Immature natural killer cell (primary cell): ENCODE results near the gene CAPN2. TPM values are rescaled to one million over a fixed set of nuclear protein-coding genes. Genes with fewer than 3 reads are reported as not detected.

ENCODE experiments used
- DNase-seq, 3 donors: peaks; one replicate each; pipeline ENCODE4 v3.0.0; 2022; ENCODE audit warnings: mixed read lengths in 1 of 3
- H3K27ac Mint-ChIP-seq, 6 donors: one replicate each; pipeline ENCODE4 v1.8.0; 2020; ENCODE audit warnings: mixed read lengths in 6 of 6, mild to moderate bottlenecking in 5 of 6, inconsistent platforms in 4 of 6, moderate library complexity in 3 of 6
- H3K27me3 Mint-ChIP-seq, 3 donors: one replicate each; pipeline ENCODE4 v1.8.0; 2020 to 2021; ENCODE audit warnings: low read depth in 3 of 3, mild to moderate bottlenecking in 3 of 3, mixed read lengths in 3 of 3, moderate library complexity in 3 of 3, inconsistent platforms in 1 of 3
- H3K36me3 Mint-ChIP-seq, 3 donors: one replicate each; pipeline ENCODE4 v1.8.0; 2020; ENCODE audit warnings: mixed read lengths in 3 of 3, inconsistent platforms in 2 of 3, mild to moderate bottlenecking in 2 of 3
- H3K4me1 Mint-ChIP-seq, 2 donors: one replicate each; pipeline ENCODE4 v1.8.0; 2020; ENCODE audit warnings: inconsistent platforms in 2 of 2, mild to moderate bottlenecking in 2 of 2, mixed read lengths in 2 of 2, moderate library complexity in 1 of 2
- H3K4me3 Mint-ChIP-seq, 5 donors: one replicate each; pipeline ENCODE4 v1.8.0; 2020; ENCODE audit warnings: mild to moderate bottlenecking in 5 of 5, mixed read lengths in 5 of 5, inconsistent platforms in 3 of 5, moderate library complexity in 3 of 5
- H3K9me3 Mint-ChIP-seq, 6 donors: one replicate each; pipeline ENCODE4 v1.8.0; 2020; ENCODE audit warnings: mild to moderate bottlenecking in 6 of 6, mixed read lengths in 6 of 6, inconsistent platforms in 4 of 6, moderate library complexity in 3 of 6
- polyA plus RNA-seq, 3 donors: library from polyadenylated mRNA; unstranded; fragments of 300-500 nt; fragmentation: Illumina TruSeq; gene quantifications; one replicate each; pipeline ENCODE4 v1.2.3, GENCODE V29; 2021

CAPN2 gene
- polyA plus RNA-seq, 3 donors from 2014 or later = 126 to 232 (median 141) TPM

- Mint-ChIP-seq H3K27ac (peak overlapping the region in 2 of 6 donors; percentile 22 to 51), H3K4me3 (no peak overlapping the region), H3K4me1 (no peaks in the 10 kb centered on the region), H3K27me3 (peaks cover 0 to 2% (median 0%) of the 10 kb centered on the region in 3 donors), H3K9me3 (no peaks in the 10 kb centered on the region), H3K36me3 (peaks cover 23 to 47% (median 25%) of the 10 kb centered on the region in 3 donors)
- DNase-seq = no peak
Observed at GRCh38 chr1:223756806-223757700, 44.7 kb downstream of the CAPN2 start.

GRCh38 chr1:223758734-223759133, 46.4 kb downstream of the CAPN2 start:
- Mint-ChIP-seq H3K4me3 (no peak overlapping the region), H3K27ac (peak overlapping the region in 1 of 6 donors; percentile 11), H3K9me3 (no peaks in the 10 kb centered on the region), H3K4me1 (no peaks in the 10 kb centered on the region), H3K27me3 (peaks cover 0 to 2% (median 2%) of the 10 kb centered on the region in 3 donors), H3K36me3 (peaks cover 24 to 44% (median 27%) of the 10 kb centered on the region in 3 donors)
- DNase-seq = no peak

- Mint-ChIP-seq H3K4me1 (no peaks in the 10 kb centered on the region), H3K9me3 (no peaks in the 10 kb centered on the region), H3K27ac (peak overlapping the region in 3 of 6 donors; percentile 11 to 56 (median 17)), H3K27me3 (peaks cover 0 to 2% (median 2%) of the 10 kb centered on the region in 3 donors), H3K4me3 (no peak overlapping the region), H3K36me3 (peaks cover 24 to 41% (median 27%) of the 10 kb centered on the region in 3 donors)
- no peak for DNase-seq
Observed at GRCh38 chr1:223759273-223759672, 46.9 kb downstream of the CAPN2 start.

- Mint-ChIP-seq H3K9me3 (no peaks in the 10 kb centered on the region), H3K4me1 (no peaks in the 10 kb centered on the region), H3K27ac (peak overlapping the region in 2 of 6 donors; percentile 5 to 40), H3K27me3 (peaks cover 0 to 2% (median 2%) of the 10 kb centered on the region in 3 donors), H3K4me3 (no peak overlapping the region), H3K36me3 (peaks cover 26 to 49% (median 27%) of the 10 kb centered on the region in 3 donors)
- DNase-seq = no peak
Observed at GRCh38 chr1:223760833-223761232, 48.5 kb downstream of the CAPN2 start.

GRCh38 chr1:223761411-223761810, 49.1 kb downstream of the CAPN2 start:
- no peak for DNase-seq
- Mint-ChIP-seq H3K27me3 (peaks cover 0 to 2% (median 2%) of the 10 kb centered on the region in 3 donors), H3K4me1 (no peaks in the 10 kb centered on the region), H3K4me3 (no peak overlapping the region), H3K36me3 (peaks cover 32 to 55% (median 32%) of the 10 kb centered on the region in 3 donors), H3K27ac (peak overlapping the region in 1 of 6 donors; percentile 46), H3K9me3 (no peaks in the 10 kb centered on the region)

- H3K4me3 Mint-ChIP-seq = no peak overlapping the region
- no peaks in the 10 kb centered on the region for H3K9me3 Mint-ChIP-seq
- H3K36me3 Mint-ChIP-seq = peaks cover 27 to 48% (median 28%) of the 10 kb centered on the region in 3 donors
- H3K27me3 Mint-ChIP-seq = peaks cover 0 to 2% (median 2%) of the 10 kb centered on the region in 3 donors
- no peak for DNase-seq
- peak overlapping the region in 3 of 6 donors; percentile 63 to 80 (median 67) for H3K27ac Mint-ChIP-seq
- H3K4me1 Mint-ChIP-seq = no peaks in the 10 kb centered on the region
Observed at GRCh38 chr1:223763251-223763650, 50.9 kb downstream of the CAPN2 start.

GRCh38 chr1:223763881-223764280, 51.5 kb downstream of the CAPN2 start:
- no peaks in the 10 kb centered on the region for H3K9me3 Mint-ChIP-seq
- H3K4me1 Mint-ChIP-seq = no peaks in the 10 kb centered on the region
- peaks cover 27 to 46% (median 28%) of the 10 kb centered on the region in 3 donors for H3K36me3 Mint-ChIP-seq
- peaks cover 0 to 2% (median 2%) of the 10 kb centered on the region in 3 donors for H3K27me3 Mint-ChIP-seq
- no peak for DNase-seq
- no peak overlapping the region for H3K27ac Mint-ChIP-seq
- no peak overlapping the region for H3K4me3 Mint-ChIP-seq

- no peaks in the 10 kb centered on the region for H3K9me3 Mint-ChIP-seq
- DNase-seq = no peak
- peaks cover 30 to 49% (median 32%) of the 10 kb centered on the region in 3 donors for H3K36me3 Mint-ChIP-seq
- H3K27me3 Mint-ChIP-seq = peaks cover 2% of the 10 kb centered on the region in 3 donors
- no peaks in the 10 kb centered on the region for H3K4me1 Mint-ChIP-seq
- no peak overlapping the region for H3K4me3 Mint-ChIP-seq
- H3K27ac Mint-ChIP-seq = peak overlapping the region in 1 of 6 donors; percentile 17
Observed at GRCh38 chr1:223765036-223765718, 52.8 kb downstream of the CAPN2 start.

- Mint-ChIP-seq H3K4me3 (no peak overlapping the region), H3K36me3 (peaks cover 29 to 50% (median 35%) of the 10 kb centered on the region in 3 donors), H3K9me3 (no peaks in the 10 kb centered on the region), H3K27me3 (peaks cover 0 to 2% (median 2%) of the 10 kb centered on the region in 3 donors), H3K4me1 (no peaks in the 10 kb centered on the region), H3K27ac (peak overlapping the region in 2 of 6 donors; percentile 25 to 54)
- no peak for DNase-seq
Observed at GRCh38 chr1:223765719-223766340, 53.5 kb downstream of the CAPN2 start.

GRCh38 chr1:223770621-223771315, 58.4 kb downstream of the CAPN2 start:
- peaks cover 23 to 54% (median 31%) of the 10 kb centered on the region in 3 donors for H3K36me3 Mint-ChIP-seq

GRCh38 chr1:223771469-223771813, 59.1 kb downstream of the CAPN2 start:
- no peaks in the 10 kb centered on the region for H3K9me3 Mint-ChIP-seq
- no peak for DNase-seq
- H3K4me3 Mint-ChIP-seq = no peak overlapping the region
- H3K36me3 Mint-ChIP-seq = peaks cover 17 to 54% (median 29%) of the 10 kb centered on the region in 3 donors
- H3K4me1 Mint-ChIP-seq = peaks cover 9 to 15% of the 10 kb centered on the region in 2 donors
- H3K27me3 Mint-ChIP-seq = peaks cover 2 to 4% (median 3%) of the 10 kb centered on the region in 3 donors
- peak overlapping the region in 3 of 6 donors; percentile 32 to 79 (median 73) for H3K27ac Mint-ChIP-seq

More at GRCh38 chr1:223770621-223771315, 58.4 kb downstream of the CAPN2 start:
- peaks cover 2 to 8% of the 10 kb centered on the region in 2 donors for H3K4me1 Mint-ChIP-seq
- H3K27ac Mint-ChIP-seq = peak overlapping the region in 4 of 6 donors; percentile 7 to 76 (median 47)
- no peaks in the 10 kb centered on the region for H3K9me3 Mint-ChIP-seq
- no peak overlapping the region for H3K4me3 Mint-ChIP-seq
- peaks cover 2 to 4% (median 3%) of the 10 kb centered on the region in 3 donors for H3K27me3 Mint-ChIP-seq
- DNase-seq = no peak

GRCh38 chr1:223771814-223772770, 59.8 kb downstream of the CAPN2 start:
- Mint-ChIP-seq H3K9me3 (no peaks in the 10 kb centered on the region), H3K4me1 (peaks cover 11 to 18% of the 10 kb centered on the region in 2 donors), H3K36me3 (peaks cover 18 to 57% (median 29%) of the 10 kb centered on the region in 3 donors), H3K27me3 (peaks cover 2 to 5% (median 4%) of the 10 kb centered on the region in 3 donors), H3K27ac (peak overlapping the region in 4 of 6 donors; percentile 41 to 79 (median 55)), H3K4me3 (no peak overlapping the region)
- DNase-seq = no peak
